ENCODE measurements around the gene COL25A1.
"Not testable (repeated sequence)": the region's sequence is repeated elsewhere in the genome, so short reads cannot be mapped to it uniquely, and the experiment has no call there.

COL25A1 gene

DNA sequence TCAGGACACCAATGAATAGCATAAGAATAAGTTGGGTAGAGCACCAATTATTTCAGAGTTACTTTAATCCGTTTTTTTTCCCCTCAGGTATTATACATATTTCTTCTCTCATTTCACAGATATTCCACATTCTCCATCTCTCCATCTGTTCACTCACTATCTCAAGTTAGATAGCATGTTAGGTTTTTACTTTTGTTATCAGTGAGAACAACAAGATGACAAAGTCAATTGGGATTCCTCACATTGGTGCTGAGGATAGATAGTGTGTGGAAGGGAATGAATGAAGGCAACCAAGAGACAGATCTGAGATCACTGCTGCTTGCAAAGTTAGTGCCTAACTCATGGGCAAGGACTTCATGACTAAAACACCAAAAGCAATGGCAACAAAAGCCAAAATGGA, 427.7 kb downstream of the COL25A1 start:
- POLR2A ChIA-PET, result no interaction called here
- no peak for DNase-seq (ENCODE audit: low read depth, low spot score)

DNA sequence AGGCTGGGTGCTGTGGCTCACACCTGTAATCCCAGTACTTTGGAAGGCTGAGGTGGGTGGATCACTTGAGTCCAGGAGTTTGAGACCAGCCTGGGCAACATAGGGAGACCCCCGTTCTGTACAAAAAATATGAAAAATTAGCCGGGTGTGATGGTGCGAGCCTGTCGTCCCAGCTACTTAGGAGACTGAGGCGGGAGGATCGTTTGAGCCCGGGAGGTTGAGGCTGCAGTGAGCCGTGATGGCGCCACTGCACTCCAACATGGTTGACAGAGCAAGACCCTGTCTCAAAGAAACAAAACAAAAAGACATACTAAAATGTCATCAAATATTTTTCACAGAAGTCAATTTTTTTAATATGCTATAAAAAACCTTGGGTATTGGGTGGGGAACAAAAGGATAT, 432.5 kb downstream of the COL25A1 start:
- POLR2A ChIA-PET; DNase-seq (ENCODE audit: low read depth, low spot score); CTCF ChIA-PET; H3K4me3 ChIP-seq (ENCODE audit: low read depth, low read length): not testable (repeated sequence)

More for the DNA sequence above, 427.7 kb downstream of the COL25A1 start:
- no peak overlapping the region for H3K4me3 ChIP-seq (ENCODE audit: low read depth, low read length)
- TF ChIP-seq, protein P1, sequence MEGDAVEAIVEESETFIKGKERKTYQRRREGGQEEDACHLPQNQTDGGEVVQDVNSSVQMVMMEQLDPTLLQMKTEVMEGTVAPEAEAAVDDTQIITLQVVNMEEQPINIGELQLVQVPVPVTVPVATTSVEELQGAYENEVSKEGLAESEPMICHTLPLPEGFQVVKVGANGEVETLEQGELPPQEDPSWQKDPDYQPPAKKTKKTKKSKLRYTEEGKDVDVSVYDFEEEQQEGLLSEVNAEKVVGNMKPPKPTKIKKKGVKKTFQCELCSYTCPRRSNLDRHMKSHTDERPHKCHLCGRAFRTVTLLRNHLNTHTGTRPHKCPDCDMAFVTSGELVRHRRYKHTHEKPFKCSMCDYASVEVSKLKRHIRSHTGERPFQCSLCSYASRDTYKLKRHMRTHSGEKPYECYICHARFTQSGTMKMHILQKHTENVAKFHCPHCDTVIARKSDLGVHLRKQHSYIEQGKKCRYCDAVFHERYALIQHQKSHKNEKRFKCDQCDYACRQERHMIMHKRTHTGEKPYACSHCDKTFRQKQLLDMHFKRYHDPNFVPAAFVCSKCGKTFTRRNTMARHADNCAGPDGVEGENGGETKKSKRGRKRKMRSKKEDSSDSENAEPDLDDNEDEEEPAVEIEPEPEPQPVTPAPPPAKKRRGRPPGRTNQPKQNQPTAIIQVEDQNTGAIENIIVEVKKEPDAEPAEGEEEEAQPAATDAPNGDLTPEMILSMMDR (IDR thresholded peaks at IDR 0.05; ENCODE audit: insufficient read depth, low read length, missing control alignments), result no peak
- CTCF ChIA-PET, result no interaction called here

DNA sequence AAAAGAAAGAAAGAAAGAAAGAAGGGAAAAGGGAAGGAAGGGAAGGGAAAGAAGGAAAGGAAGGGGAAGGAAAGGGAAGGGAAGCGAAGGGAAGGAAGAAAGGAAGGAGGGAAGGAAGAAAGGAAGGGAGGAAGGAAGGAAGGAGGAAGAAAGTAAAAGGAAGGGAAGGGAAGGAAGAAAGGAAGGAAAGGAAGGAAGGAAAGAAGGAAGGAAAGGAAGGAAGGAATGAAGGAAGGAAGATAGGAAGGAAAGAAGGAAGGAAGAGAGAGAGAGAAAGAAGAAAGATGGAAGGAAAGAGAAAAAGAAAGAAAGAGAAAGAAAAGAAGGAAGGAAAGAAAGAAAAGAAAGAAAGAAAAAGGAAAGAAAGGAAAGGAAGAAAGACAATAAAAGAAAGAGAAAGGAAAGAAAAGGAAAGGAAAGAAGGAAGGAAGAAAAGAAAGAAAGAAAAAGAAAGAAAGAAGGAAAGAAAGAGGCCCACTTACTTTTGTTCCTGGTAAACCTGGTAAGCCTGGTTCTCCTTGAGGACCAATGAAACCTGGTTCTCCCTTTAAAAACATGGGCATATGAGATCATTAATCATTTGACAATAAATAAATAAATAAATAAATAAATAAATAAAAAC, 433.7 kb downstream of the COL25A1 start:
- CTCF ChIA-PET, result no interaction called here
- no peak for DNase-seq (ENCODE audit: low read depth, low spot score)
- POLR2A ChIA-PET, result no interaction called here
- TF ChIP-seq, protein P1 (IDR thresholded peaks at IDR 0.05; ENCODE audit: insufficient read depth, low read length, missing control alignments), result no peak
- H3K4me3 ChIP-seq (ENCODE audit: low read depth, low read length), result no peak overlapping the region

DNA sequence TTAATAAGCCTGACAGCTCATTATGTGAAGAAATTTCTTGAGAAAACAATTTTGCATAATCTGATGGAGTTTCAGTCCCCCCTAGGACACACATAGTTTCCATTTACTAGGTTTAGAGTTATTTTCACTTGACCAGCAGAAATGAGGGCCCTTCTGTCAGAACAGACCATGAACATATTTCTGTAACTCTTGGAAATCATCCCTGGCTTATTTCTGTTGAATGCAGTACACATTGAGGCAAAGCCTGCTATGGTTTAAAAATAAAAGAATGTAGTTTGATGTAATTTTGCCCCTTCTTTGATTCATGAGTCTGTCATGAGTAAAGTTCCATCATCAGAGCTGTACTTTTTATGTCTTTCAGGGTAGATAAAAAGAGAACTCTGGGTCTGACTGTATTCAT, 435.0 kb downstream of the COL25A1 start:
- TF ChIP-seq, protein P1 (IDR thresholded peaks at IDR 0.05; ENCODE audit: insufficient read depth, low read length, missing control alignments), result no peak
- ChIA-PET CTCF (interaction anchor here (1.1 kb wide), 1 partner anchor 10 kb away, joined by 3 read pairs; no protein-coding TSS in a partner anchor), POLR2A (no interaction called here)
- H3K4me3 ChIP-seq (ENCODE audit: low read depth, low read length), result no peak overlapping the region
- no peak for DNase-seq (ENCODE audit: low read depth, low spot score)

DNA sequence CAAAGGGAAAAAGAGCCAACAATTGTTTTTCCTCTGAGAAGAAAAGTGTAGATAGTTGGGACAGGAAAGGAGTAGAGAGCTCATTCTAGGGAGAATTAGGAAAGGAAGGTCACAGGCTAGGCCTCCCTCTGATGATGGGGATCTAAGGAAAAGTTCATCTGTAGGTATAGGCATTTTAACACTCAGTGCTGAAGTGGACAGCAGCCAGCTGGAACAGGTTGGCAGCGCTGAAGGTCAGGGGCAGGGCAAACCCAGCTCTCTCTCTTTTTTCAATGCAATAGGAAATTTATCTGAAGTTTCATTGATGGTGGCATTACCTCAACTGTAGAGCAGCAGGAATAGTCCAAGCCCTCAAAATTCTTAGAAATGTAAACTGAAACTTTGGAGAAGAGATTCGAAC, 441.1 kb downstream of the COL25A1 start:
- POLR2A ChIA-PET, result no interaction called here
- TF ChIP-seq, protein P1 (IDR thresholded peaks at IDR 0.05; ENCODE audit: insufficient read depth, low read length, missing control alignments), result no peak
- CTCF ChIA-PET, result no interaction called here
- H3K4me3 ChIP-seq (ENCODE audit: low read depth, low read length), result no peak overlapping the region
- no peak for DNase-seq (ENCODE audit: low read depth, low spot score)

DNA sequence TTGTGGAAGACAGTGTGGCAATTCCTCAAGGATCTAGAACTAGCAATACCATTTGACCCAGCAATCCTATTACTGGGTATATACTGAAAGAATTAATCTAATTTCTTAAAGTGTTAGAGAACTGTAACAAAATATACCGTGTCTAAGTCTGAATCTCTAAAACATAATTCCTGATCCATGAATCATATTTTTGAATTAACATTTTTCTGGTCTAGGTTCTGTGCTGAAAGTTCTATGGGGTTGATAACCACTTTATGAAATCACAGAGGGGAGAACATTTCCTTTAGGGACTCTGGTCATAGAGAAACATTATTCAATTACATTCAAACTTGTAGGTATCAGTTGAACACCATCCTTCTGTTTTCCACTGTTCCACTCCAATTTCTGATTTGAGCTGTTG, 447.7 kb downstream of the COL25A1 start:
- H3K4me3 ChIP-seq (ENCODE audit: low read depth, low read length), result no peak overlapping the region
- DNase-seq (ENCODE audit: low read depth, low spot score), result no peak
- TF ChIP-seq, protein P1 (IDR thresholded peaks at IDR 0.05; ENCODE audit: insufficient read depth, low read length, missing control alignments), result no peak
- CTCF ChIA-PET, result interaction anchor here (1.4 to 2.2 kb wide), 3 partner anchors 10 to 551 kb away, joined by 3 to 10 read pairs (median 8); no protein-coding TSS in a partner anchor
- POLR2A ChIA-PET, result interaction anchor here (0.6 kb wide), 1 partner anchor 223 kb away, joined by 3 read pairs; no protein-coding TSS in a partner anchor

DNA sequence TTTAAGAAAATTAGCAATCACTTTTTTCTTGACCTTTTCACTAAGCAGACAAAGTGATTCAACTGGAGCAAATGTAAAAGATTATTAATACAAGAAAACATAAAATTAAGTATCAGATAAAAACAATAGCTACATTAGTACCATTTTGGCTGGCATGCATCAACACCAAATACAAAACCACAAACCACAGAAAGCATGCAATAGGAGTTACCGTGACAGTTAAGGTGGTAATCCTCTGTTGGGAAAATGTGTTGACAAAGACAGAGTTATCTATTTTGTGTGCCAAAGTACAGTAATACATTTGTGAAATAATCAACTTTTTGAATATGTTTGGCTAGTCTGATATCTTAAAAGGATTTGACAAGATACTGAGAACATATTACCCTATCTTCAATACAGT, 449.8 kb downstream of the COL25A1 start:
- TF ChIP-seq, protein P1 (IDR thresholded peaks at IDR 0.05; ENCODE audit: insufficient read depth, low read length, missing control alignments), result no peak
- DNase-seq (ENCODE audit: low read depth, low spot score), result no peak
- ChIA-PET POLR2A (no interaction called here), CTCF (no interaction called here)
- no peak overlapping the region for H3K4me3 ChIP-seq (ENCODE audit: low read depth, low read length)
